ENCODE data around the gene ZNF664.
A peak's percentile ranks its signal among the peaks of the same experiment; 100 is the strongest.

ZNF664 gene

GRCh38 chr12:123936956-123937706 is 35.9 kb upstream of the ZNF664 start:
- DNase-seq (ENCODE audit: low read depth): no peak
- no peak for TF ChIP-seq CTCF (IDR thresholded peaks at IDR 0.05; ENCODE audit: control insufficient read depth, extremely low read depth, insufficient read depth)
- H3K4me3 ChIP-seq (ENCODE audit: low read depth, low read length): no peak overlapping the region

DNA sequence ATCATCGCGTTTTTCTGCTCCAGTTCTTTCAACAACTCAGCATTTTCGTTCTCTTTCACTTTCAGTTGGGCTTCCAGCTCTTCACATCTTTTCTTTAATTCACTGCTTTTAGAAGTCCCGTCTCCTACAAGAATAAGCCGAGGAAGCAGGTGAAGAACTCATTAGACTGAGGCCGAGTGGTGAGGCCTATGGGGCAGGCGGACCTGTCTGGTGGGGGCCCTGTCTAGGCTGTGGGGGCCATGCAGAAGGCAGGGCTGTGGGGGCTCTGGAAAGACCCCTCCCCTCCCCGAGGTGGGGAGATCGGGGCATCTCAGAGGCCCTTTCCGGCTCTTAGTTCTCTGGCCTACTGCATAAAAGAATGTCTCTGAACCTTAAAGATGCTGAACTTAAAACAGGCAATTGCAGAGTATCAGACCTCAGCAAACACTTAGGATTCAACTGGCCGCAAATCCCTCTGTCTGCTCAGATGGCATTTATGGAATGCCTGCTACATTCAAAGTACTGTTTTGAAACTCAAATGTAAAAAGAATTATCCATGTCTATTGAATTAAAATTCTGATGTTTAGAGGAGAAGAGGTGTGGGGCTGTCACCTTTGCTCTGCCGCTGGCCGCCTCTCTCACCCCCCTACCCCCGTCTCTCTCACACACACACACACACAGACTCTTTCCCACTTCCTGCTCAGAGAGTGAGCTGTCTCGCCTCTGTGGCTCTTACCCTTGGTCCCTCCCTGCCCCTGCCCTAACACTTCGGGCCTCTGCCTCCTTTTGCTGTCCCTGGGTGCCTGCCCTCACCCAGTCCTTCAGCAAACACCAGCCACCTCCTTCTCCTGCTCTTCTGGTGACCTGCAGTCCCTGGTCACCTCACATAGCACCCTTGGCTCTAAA is 35.1 kb upstream of the ZNF664 start:
- no peak for DNase-seq (ENCODE audit: low read depth)

GRCh38 chr12:123938679-123939480 is 34.1 kb upstream of the ZNF664 start:
- H3K4me3 ChIP-seq (ENCODE audit: low read depth, low read length): no peak overlapping the region
- DNase-seq (ENCODE audit: low read depth): no peak
- peak; percentile 15; the same call in 1 of the 2 replicates for TF ChIP-seq CTCF (IDR thresholded peaks at IDR 0.05; ENCODE audit: control insufficient read depth, extremely low read depth, insufficient read depth)

More for the DNA sequence above, 35.1 kb upstream of the ZNF664 start:
- no peak overlapping the region for H3K4me3 ChIP-seq (ENCODE audit: low read depth, low read length)
- TF ChIP-seq CTCF (IDR thresholded peaks at IDR 0.05; ENCODE audit: control insufficient read depth, extremely low read depth, insufficient read depth): no peak

DNA sequence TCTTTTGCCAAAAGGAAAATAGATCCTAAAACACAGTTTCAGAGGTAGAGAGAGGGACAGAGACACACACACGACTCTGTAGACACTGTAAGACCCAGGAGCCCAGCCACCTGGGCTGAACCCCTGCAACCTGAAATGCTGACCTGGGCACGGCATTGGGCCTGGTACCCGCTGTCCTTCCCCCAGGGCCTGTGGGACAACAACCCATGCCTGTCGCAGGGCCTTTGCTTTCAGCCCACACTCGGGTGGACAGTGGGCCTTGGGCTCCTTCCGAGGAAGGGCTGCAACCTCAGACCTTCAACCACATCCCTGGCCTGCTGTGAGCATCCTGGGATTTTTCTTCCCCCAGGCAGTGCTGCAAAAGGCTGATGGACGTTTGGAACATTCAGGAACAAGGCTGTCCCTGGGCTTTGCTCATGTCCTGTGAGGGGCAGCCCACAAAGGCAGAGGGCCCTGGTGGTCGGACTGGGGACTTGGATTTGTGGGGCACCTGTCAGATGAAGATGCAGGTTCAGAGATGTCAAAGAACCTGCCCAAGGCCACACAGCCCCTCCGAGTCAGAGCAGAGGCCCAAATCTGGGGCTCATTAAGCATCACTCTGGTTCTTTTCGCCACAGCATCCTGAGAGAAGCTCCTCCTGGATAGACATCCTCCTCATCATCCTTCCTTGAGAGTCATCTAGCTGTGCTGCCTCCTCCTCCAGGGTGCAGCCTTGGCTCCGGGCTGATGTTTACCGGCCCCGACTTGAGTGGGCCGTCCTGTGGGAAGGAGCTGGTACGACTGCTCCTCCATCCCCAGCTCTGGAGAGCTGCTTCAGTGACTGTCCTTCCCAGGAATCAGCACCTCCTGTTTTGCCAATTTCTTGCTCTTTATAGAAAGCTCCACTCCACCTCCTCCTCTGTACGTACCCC is 33.0 kb upstream of the ZNF664 start:
- DNase-seq (ENCODE audit: low read depth): no peak
- no peak overlapping the region for H3K4me3 ChIP-seq (ENCODE audit: low read depth, low read length)
- TF ChIP-seq CTCF (IDR thresholded peaks at IDR 0.05; ENCODE audit: control insufficient read depth, extremely low read depth, insufficient read depth): no peak

GRCh38 chr12:123940627-123940966 is 32.4 kb upstream of the ZNF664 start:
- H3K4me3 ChIP-seq (ENCODE audit: low read depth, low read length): no peak overlapping the region
- no peak for TF ChIP-seq CTCF (IDR thresholded peaks at IDR 0.05; ENCODE audit: control insufficient read depth, extremely low read depth, insufficient read depth)
- DNase-seq (ENCODE audit: low read depth): no peak

GRCh38 chr12:123941000-123941399 is 32.0 kb upstream of the ZNF664 start:
- no peak for TF ChIP-seq CTCF (IDR thresholded peaks at IDR 0.05; ENCODE audit: control insufficient read depth, extremely low read depth, insufficient read depth)
- DNase-seq (ENCODE audit: low read depth): no peak
- no peak overlapping the region for H3K4me3 ChIP-seq (ENCODE audit: low read depth, low read length)

Measured in LNCaP clone FGC (cell line).